Testis (tissue), 2 donors: ENCODE results near the gene TMTC4.

Experiments
- POLR2A ChIP-seq: fragments of 450-650 bp; IDR thresholded peaks from one replicate; pipeline ENCODE4 v1.6.1; 2017; ENCODE audit warnings: antibody characterized with exemption, mild to moderate bottlenecking, moderate library complexity
- TF ChIP-seq, protein P1 (sequence below), 3 experiments: fragments of 450-650 bp in 2 of 3; fragments of 200-600 bp in 1 of 3; sonication (generic) in 1 of 3; IDR thresholded peaks; one replicate each; pipeline ENCODE4 v1.5.1; 2016 to 2019; ENCODE audit warnings: antibody characterized with exemption in 3 of 3, mild to moderate bottlenecking in 2 of 3, moderate library complexity in 1 of 3

DNA sequence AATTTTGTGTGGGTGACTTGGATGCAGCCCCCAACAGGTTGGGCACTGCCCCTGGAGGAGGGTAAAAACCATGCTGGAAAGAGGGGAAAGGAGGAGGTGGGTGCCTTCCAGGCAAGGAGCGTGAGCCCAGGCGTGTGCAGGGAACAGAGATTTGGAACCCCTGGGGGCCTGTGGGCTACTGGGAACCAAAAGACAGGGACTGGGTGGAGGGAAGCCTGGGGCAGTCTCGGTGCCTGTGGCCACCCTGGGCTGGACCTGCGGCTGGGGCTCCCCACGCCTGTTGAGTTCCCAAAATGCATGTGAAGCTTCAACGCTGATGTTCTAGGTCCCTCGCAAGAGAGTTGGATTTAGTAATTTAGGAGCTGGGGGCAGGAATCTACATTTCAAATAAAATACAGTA, 110.8 kb downstream of the TMTC4 start:
- TF ChIP-seq, protein P1, sequence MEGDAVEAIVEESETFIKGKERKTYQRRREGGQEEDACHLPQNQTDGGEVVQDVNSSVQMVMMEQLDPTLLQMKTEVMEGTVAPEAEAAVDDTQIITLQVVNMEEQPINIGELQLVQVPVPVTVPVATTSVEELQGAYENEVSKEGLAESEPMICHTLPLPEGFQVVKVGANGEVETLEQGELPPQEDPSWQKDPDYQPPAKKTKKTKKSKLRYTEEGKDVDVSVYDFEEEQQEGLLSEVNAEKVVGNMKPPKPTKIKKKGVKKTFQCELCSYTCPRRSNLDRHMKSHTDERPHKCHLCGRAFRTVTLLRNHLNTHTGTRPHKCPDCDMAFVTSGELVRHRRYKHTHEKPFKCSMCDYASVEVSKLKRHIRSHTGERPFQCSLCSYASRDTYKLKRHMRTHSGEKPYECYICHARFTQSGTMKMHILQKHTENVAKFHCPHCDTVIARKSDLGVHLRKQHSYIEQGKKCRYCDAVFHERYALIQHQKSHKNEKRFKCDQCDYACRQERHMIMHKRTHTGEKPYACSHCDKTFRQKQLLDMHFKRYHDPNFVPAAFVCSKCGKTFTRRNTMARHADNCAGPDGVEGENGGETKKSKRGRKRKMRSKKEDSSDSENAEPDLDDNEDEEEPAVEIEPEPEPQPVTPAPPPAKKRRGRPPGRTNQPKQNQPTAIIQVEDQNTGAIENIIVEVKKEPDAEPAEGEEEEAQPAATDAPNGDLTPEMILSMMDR (IDR thresholded peaks at IDR 0.05): no peak
- no peak for TF ChIP-seq POLR2A
